ENCODE measurements around the gene CDC25B. TPM values are rescaled to one million over a fixed set of nuclear protein-coding genes. Genes with fewer than 3 reads are reported as not detected.

The CDC25B gene
- total and polyA plus RNA-seq, 5 donors: 7.9 to 12.2 (median 10.7) TPM

Other genes starting within 250 kb of the CDC25B start
- gene GFRA4, start 132.9 kb upstream of the CDC25B start, total RNA-seq: not detected
- gene GFRA4, start 132.9 kb upstream of the CDC25B start, polyA plus RNA-seq: not detected
- gene ADAM33, start 114.3 kb upstream of the CDC25B start, total RNA-seq: 10 to 100 TPM; 11.5 to 23.7 (median 12.1) TPM
- gene ADAM33, start 114.3 kb upstream of the CDC25B start, polyA plus RNA-seq: 30.5 TPM
- gene SIGLEC1, start 83.7 kb upstream of the CDC25B start, total RNA-seq: 10 to 100 TPM in 1 of 4 donors, 1 to 10 TPM in 3; 6.7 to 12.3 (median 8.8) TPM
- gene SIGLEC1, start 83.7 kb upstream of the CDC25B start, polyA plus RNA-seq: 4.2 TPM
- gene HSPA12B, start 63.6 kb upstream of the CDC25B start, total RNA-seq: 10 to 100 TPM in 1 of 4 donors, 1 to 10 TPM in 3; 6.1 to 13.0 (median 7.1) TPM
- gene HSPA12B, start 63.6 kb upstream of the CDC25B start, polyA plus RNA-seq: 8.9 TPM
- gene ADISSP, start 28.6 kb upstream of the CDC25B start, total RNA-seq: 10 to 100 TPM; 11.7 to 13.7 (median 12.1) TPM
- 12.6 TPM for gene ADISSP, start 28.6 kb upstream of the CDC25B start, polyA plus RNA-seq
- under 1 TPM in 1 of 4 donors, not detected in 3; 0.50 TPM for gene SPEF1, start 14.9 kb upstream of the CDC25B start, total RNA-seq
- 0.07 TPM for gene SPEF1, start 14.9 kb upstream of the CDC25B start, polyA plus RNA-seq
- gene CENPB, start 9.6 kb upstream of the CDC25B start, total RNA-seq: 10 to 100 TPM; 63.9 to 92.7 (median 72.1) TPM
- 67.4 TPM for gene CENPB, start 9.6 kb upstream of the CDC25B start, polyA plus RNA-seq
- 10 to 100 TPM; 12.3 to 17.2 (median 13.5) TPM for gene AP5S1, start 24.2 kb downstream of the CDC25B start, total RNA-seq
- 12.5 TPM for gene AP5S1, start 24.2 kb downstream of the CDC25B start, polyA plus RNA-seq
- 10 to 100 TPM; 28.5 to 32.6 (median 30.1) TPM for gene MAVS, start 50.5 kb downstream of the CDC25B start, total RNA-seq
- gene MAVS, start 50.5 kb downstream of the CDC25B start, polyA plus RNA-seq: 30.0 TPM
- gene PANK2, start 93.1 kb downstream of the CDC25B start, total RNA-seq: 10 to 100 TPM; 22.1 to 24.4 (median 23.2) TPM
- 16.2 TPM for gene PANK2, start 93.1 kb downstream of the CDC25B start, polyA plus RNA-seq
- 1 to 10 TPM; 5.6 to 8.6 (median 6.8) TPM for gene RNF24, start 219.2 kb downstream of the CDC25B start, total RNA-seq
- gene RNF24, start 219.2 kb downstream of the CDC25B start, polyA plus RNA-seq: 1.8 TPM